Mesenchymal stem cell (in vitro differentiated cells and primary cell): ENCODE data around the gene RPS6KA6.

ENCODE experiments used
- DNase-seq: peaks from one replicate; pipeline ENCODE4 v3.0.0-alpha.2; 2013
- H2AFZ ChIP-seq: one replicate; pipeline ENCODE4 v1.6.1; 2013; ENCODE audit warnings: low read depth, mild to moderate bottlenecking, control low read depth, inconsistent platforms, low read length, moderate library complexity
- H2AK5ac ChIP-seq: 2 replicates; pipeline ENCODE4 v1.6.1; 2013; ENCODE audit warnings: low read length, moderate library complexity, mild to moderate bottlenecking, inconsistent platforms; ENCODE audit not compliant: severe bottlenecking
- H2BK120ac ChIP-seq: one replicate; pipeline ENCODE4 v1.6.1; 2013; ENCODE audit warnings: low read depth, mild to moderate bottlenecking, inconsistent platforms, low read length, moderate library complexity
- H2BK12ac ChIP-seq, 2 experiments: one replicate each; pipeline ENCODE4 v1.6.1; 2013; ENCODE audit warnings: inconsistent platforms in 2 of 2, low read length in 2 of 2, mild to moderate bottlenecking in 2 of 2, moderate library complexity in 2 of 2, control low read depth in 1 of 2
- H2BK15ac ChIP-seq: one replicate; pipeline ENCODE4 v1.6.1; 2013; ENCODE audit warnings: mild to moderate bottlenecking, low read depth, inconsistent platforms; ENCODE audit not compliant: poor library complexity, severe bottlenecking
- H2BK5ac ChIP-seq: 2 replicates; pipeline ENCODE4 v1.6.1; 2013; ENCODE audit warnings: low read depth, mild to moderate bottlenecking, low read length, control low read depth, inconsistent platforms; ENCODE audit not compliant: poor library complexity, severe bottlenecking
- H3K14ac ChIP-seq, 2 experiments: one replicate each; pipeline ENCODE4 v1.6.1; 2013; ENCODE audit warnings: inconsistent platforms in 2 of 2, low read length in 2 of 2, control low read depth in 1 of 2, mild to moderate bottlenecking in 1 of 2, moderate library complexity in 1 of 2
- H3K18ac ChIP-seq, 2 experiments: one replicate each; pipeline ENCODE4 v1.6.1; 2013; ENCODE audit warnings: inconsistent platforms in 2 of 2, low read length in 2 of 2, control low read depth in 1 of 2, low read depth in 1 of 2, mild to moderate bottlenecking in 1 of 2
- H3K23ac ChIP-seq, 2 experiments: one replicate each; pipeline ENCODE4 v1.6.1; 2013; ENCODE audit warnings: inconsistent platforms in 2 of 2, low read length in 2 of 2, mild to moderate bottlenecking in 2 of 2, moderate library complexity in 2 of 2, control low read depth in 1 of 2
- H3K27ac ChIP-seq: 2 replicates; pipeline ENCODE4 v1.5.1; 2013; ENCODE audit warnings: mild to moderate bottlenecking, moderate library complexity, low read length, control low read depth, inconsistent platforms; ENCODE audit not compliant: poor library complexity, severe bottlenecking
- H3K27me3 ChIP-seq, 2 experiments: 2 replicates each; pipeline versions ENCODE4 v1.6.1 to v1.7.0; 2013; ENCODE audit warnings: low read length in 2 of 2, mild to moderate bottlenecking in 2 of 2, moderate library complexity in 2 of 2, control low read depth in 1 of 2, inconsistent platforms in 1 of 2; ENCODE audit not compliant: control insufficient read depth in 1 of 2, insufficient read depth in 1 of 2
- H3K36me3 ChIP-seq, 2 experiments: 2 replicates each; pipeline versions ENCODE4 v1.6.1 to v1.7.0; 2013; ENCODE audit warnings: low read length in 2 of 2, control low read depth in 1 of 2, inconsistent platforms in 1 of 2, low read depth in 1 of 2, mild to moderate bottlenecking in 1 of 2; ENCODE audit not compliant: insufficient read depth in 2 of 2, control insufficient read depth in 1 of 2
- H3K4ac ChIP-seq, 2 experiments: one replicate each; pipeline ENCODE4 v1.6.1; 2013; ENCODE audit warnings: inconsistent platforms in 2 of 2, low read length in 2 of 2, mild to moderate bottlenecking in 2 of 2, moderate library complexity in 2 of 2, control low read depth in 1 of 2, low read depth in 1 of 2
- H3K4me1 ChIP-seq: 2 replicates; pipeline ENCODE4 v1.6.1; 2013; ENCODE audit warnings: low read depth, low read length, control low read depth; ENCODE audit not compliant: control insufficient read depth, insufficient read depth
- H3K4me2 ChIP-seq: 2 replicates; pipeline ENCODE4 v1.6.1; 2013; ENCODE audit warnings: low read length, mild to moderate bottlenecking, inconsistent platforms; ENCODE audit not compliant: poor library complexity, severe bottlenecking
- H3K4me3 ChIP-seq, 2 experiments: 2 replicates each; pipeline versions ENCODE4 v1.5.1 to v1.7.0; 2013; ENCODE audit warnings: low read length in 2 of 2, mild to moderate bottlenecking in 2 of 2, control low read depth in 1 of 2, low read depth in 1 of 2; ENCODE audit not compliant: insufficient read depth in 1 of 2
- H3K79me1 ChIP-seq: replicated peaks from 2 replicates; pipeline ENCODE4 v1.6.1; 2013; ENCODE audit warnings: mild to moderate bottlenecking, control low read depth, low read length, inconsistent platforms; ENCODE audit not compliant: poor library complexity, severe bottlenecking
- H3K9ac ChIP-seq: 2 replicates; pipeline ENCODE4 v1.7.0; 2013; ENCODE audit warnings: mild to moderate bottlenecking, low read length, moderate library complexity
- H3K9me3 ChIP-seq: 2 replicates; pipeline ENCODE4 v1.7.0; 2013; ENCODE audit warnings: mild to moderate bottlenecking, low read length; ENCODE audit not compliant: control insufficient read depth
- H4K8ac ChIP-seq: one replicate; pipeline ENCODE4 v1.6.1; 2013; ENCODE audit warnings: inconsistent platforms, mild to moderate bottlenecking, low read length, moderate library complexity
- H4K91ac ChIP-seq: one replicate; pipeline ENCODE4 v1.6.1; 2013; ENCODE audit warnings: mild to moderate bottlenecking, low read length, inconsistent platforms
- WGBS: methylation state at CpG from one replicate; pipeline ENCODE4 v1.1.7; 2013; ENCODE audit warnings: mixed read lengths; 5-methylcytosine and 5-hydroxymethylcytosine counted together

RPS6KA6 gene

GRCh38 chrX:84123585-84123984 lies 64.4 kb downstream of the RPS6KA6 start:
- Histone ChIP-seq H3K9ac (no peak overlapping the region), H3K36me3 (no peaks in the 10 kb centered on the region), H3K4me3 (no peak overlapping the region), H4K8ac (no peak overlapping the region), H3K4me1 (no peaks in the 10 kb centered on the region), H2AK5ac (no peak overlapping the region), H2BK5ac (no peak overlapping the region), H2BK12ac (no peak overlapping the region), H3K4ac (no peak overlapping the region), H3K4me2 (no peak overlapping the region), H2AFZ (no peak overlapping the region), H3K18ac (no peak overlapping the region), H2BK15ac (no peak overlapping the region), H3K27ac (no peak overlapping the region), H3K14ac (no peak overlapping the region), H3K27me3 (no peaks in the 10 kb centered on the region), H4K91ac (no peak overlapping the region), H3K23ac (no peak overlapping the region), H3K9me3 (peaks cover 8% of the 10 kb centered on the region), H3K79me1 (no peaks in the 10 kb centered on the region), H2BK120ac (no peak overlapping the region)
- 100% methylated on average over 4 of the region's 4 CpGs for WGBS
- DNase-seq, result no peak

DNA sequence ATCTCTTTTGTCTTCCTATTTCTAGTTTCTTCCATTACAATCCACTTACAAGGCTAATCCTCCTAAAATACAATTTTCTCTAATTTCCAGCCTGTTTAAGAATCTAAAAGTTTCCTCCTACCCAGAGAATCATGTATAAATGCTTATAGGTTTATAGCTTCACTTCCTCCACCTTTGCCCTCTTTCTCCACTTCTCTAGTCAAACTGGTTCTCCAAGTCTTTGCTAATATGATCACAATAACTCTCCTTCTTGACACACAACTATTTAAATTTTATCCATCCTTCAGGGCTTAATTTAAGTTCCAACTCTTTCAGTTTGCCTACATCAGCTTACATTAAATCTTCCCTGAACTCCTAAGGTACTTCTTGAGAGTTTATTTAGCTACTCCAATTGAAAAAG lies 69.2 kb downstream of the RPS6KA6 start:
- no peak overlapping the region for H3K23ac ChIP-seq
- H3K4me1 ChIP-seq, result no peaks in the 10 kb centered on the region
- H2BK120ac ChIP-seq, result no peak overlapping the region
- H2BK15ac ChIP-seq, result no peak overlapping the region
- H3K36me3 ChIP-seq, result no peaks in the 10 kb centered on the region
- H3K4ac ChIP-seq, result no peak overlapping the region
- H2AFZ ChIP-seq, result no peak overlapping the region
- H3K4me3 ChIP-seq, result no peak overlapping the region
- H2BK5ac ChIP-seq, result no peak overlapping the region
- H3K27ac ChIP-seq, result no peak overlapping the region
- H3K9me3 ChIP-seq, result no peaks in the 10 kb centered on the region
- H3K79me1 ChIP-seq, result no peaks in the 10 kb centered on the region
- DNase-seq, result no peak
- H4K91ac ChIP-seq, result no peak overlapping the region
- H2BK12ac ChIP-seq, result no peak overlapping the region
- no peak overlapping the region for H4K8ac ChIP-seq
- H2AK5ac ChIP-seq, result no peak overlapping the region
- H3K9ac ChIP-seq, result no peak overlapping the region
- H3K18ac ChIP-seq, result no peak overlapping the region
- no peak overlapping the region for H3K4me2 ChIP-seq
- no peaks in the 10 kb centered on the region for H3K27me3 ChIP-seq
- H3K14ac ChIP-seq, result no peak overlapping the region

DNA sequence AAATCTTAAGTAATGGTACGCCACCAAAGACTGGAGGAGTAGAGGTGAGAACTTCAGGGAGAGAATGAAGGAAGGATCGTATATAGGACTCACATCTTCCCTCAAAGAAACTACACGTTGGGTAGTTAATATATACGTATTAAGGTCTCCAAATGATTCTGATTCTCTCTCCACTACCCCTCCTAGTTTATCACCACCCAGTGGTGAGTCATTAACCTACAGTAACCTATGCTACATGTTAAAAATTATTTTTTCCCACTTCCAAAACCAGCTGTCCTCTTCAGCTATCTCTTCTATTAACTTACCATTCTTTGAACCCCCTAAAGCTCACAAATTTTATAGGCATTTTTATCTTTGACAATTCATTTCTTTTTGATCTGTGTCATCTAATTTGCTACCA lies 69.7 kb downstream of the RPS6KA6 start:
- H2BK120ac ChIP-seq, result no peak overlapping the region
- H3K9me3 ChIP-seq, result no peaks in the 10 kb centered on the region
- H4K91ac ChIP-seq, result no peak overlapping the region
- H3K23ac ChIP-seq, result no peak overlapping the region
- no peak overlapping the region for H2BK15ac ChIP-seq
- H2AK5ac ChIP-seq, result no peak overlapping the region
- H3K27me3 ChIP-seq, result no peaks in the 10 kb centered on the region
- no peaks in the 10 kb centered on the region for H3K79me1 ChIP-seq
- no peak overlapping the region for H2BK5ac ChIP-seq
- H3K9ac ChIP-seq, result no peak overlapping the region
- H3K27ac ChIP-seq, result no peak overlapping the region
- H3K14ac ChIP-seq, result no peak overlapping the region
- no peak overlapping the region for H3K4ac ChIP-seq
- no peak overlapping the region for H2AFZ ChIP-seq
- no peak overlapping the region for H4K8ac ChIP-seq
- H3K18ac ChIP-seq, result no peak overlapping the region
- no peaks in the 10 kb centered on the region for H3K4me1 ChIP-seq
- DNase-seq, result no peak
- no peak overlapping the region for H3K4me3 ChIP-seq
- no peak overlapping the region for H2BK12ac ChIP-seq
- WGBS, result 100% methylated on average over 2 of the region's 4 CpGs
- no peak overlapping the region for H3K4me2 ChIP-seq
- H3K36me3 ChIP-seq, result no peaks in the 10 kb centered on the region

DNA sequence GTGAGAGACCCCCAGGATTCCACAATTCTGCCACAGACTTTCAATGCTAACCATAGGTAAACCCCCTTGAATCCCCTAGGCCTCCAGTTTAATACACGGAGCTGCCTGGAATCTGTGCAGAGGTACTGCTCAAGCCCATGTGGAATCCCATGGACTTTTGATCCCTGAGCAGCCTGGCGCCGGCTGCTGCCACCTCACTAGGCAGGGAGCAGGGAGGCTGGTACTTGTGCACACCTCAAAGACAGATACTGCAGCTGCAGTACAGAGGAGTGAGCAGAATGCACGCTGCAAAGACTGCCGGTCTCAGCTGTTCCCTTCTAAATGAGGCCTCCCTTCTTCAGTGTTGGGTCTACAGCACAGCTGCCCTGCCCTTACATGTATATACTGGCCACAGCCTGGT lies 79.4 kb downstream of the RPS6KA6 start:
- no peak overlapping the region for H3K14ac ChIP-seq
- no peak overlapping the region for H3K18ac ChIP-seq
- no peak for DNase-seq
- H2BK5ac ChIP-seq, result no peak overlapping the region
- H3K36me3 ChIP-seq, result no peaks in the 10 kb centered on the region
- H2BK15ac ChIP-seq, result no peak overlapping the region
- no peaks in the 10 kb centered on the region for H3K27me3 ChIP-seq
- H3K27ac ChIP-seq, result no peak overlapping the region
- no peak overlapping the region for H2BK120ac ChIP-seq
- no peak overlapping the region for H2AK5ac ChIP-seq
- no peak overlapping the region for H3K9ac ChIP-seq
- no peaks in the 10 kb centered on the region for H3K4me1 ChIP-seq
- H3K4ac ChIP-seq, result no peak overlapping the region
- no peaks in the 10 kb centered on the region for H3K9me3 ChIP-seq
- no peak overlapping the region for H3K23ac ChIP-seq
- no peak overlapping the region for H3K4me2 ChIP-seq
- no peak overlapping the region for H4K91ac ChIP-seq
- WGBS, result 98% methylated on average over 5 of the region's 5 CpGs
- H3K4me3 ChIP-seq, result no peak overlapping the region
- H3K79me1 ChIP-seq, result no peaks in the 10 kb centered on the region
- no peak overlapping the region for H4K8ac ChIP-seq
- no peak overlapping the region for H2BK12ac ChIP-seq
- H2AFZ ChIP-seq, result no peak overlapping the region
